H1 (cell line): ENCODE results near the gene KHDRBS1.

Experiments used
- EZH2 ChIP-seq: fragments of 200-600 bp; sonication (generic); IDR thresholded peaks from 2 replicates; pipeline ENCODE4 v1.7.1; 2012; ENCODE audit warnings: low read depth, mild to moderate bottlenecking, moderate library complexity, low read length, inconsistent platforms; ENCODE audit not compliant: severe bottlenecking
- JUN ChIP-seq: IDR thresholded peaks from 2 replicates; pipeline ENCODE4 v1.6.1; 2011; ENCODE audit warnings: low read depth, mild to moderate bottlenecking, improper control_type of control experiment, low read length
- POLR2A ChIP-seq, 2 experiments: IDR thresholded peaks; 1 replicate in 1 of 2; 2 replicates in 1 of 2; pipeline ENCODE4 v1.6.1; 2011; ENCODE audit warnings: low read depth in 2 of 2, low read length in 2 of 2, mild to moderate bottlenecking in 2 of 2; ENCODE audit errors: control extremely low read depth in 1 of 2
- YY1 ChIP-seq: IDR thresholded peaks from 2 replicates; pipeline ENCODE4 v1.6.1; 2011; ENCODE audit warnings: low read depth, mild to moderate bottlenecking, low read length

DNA sequence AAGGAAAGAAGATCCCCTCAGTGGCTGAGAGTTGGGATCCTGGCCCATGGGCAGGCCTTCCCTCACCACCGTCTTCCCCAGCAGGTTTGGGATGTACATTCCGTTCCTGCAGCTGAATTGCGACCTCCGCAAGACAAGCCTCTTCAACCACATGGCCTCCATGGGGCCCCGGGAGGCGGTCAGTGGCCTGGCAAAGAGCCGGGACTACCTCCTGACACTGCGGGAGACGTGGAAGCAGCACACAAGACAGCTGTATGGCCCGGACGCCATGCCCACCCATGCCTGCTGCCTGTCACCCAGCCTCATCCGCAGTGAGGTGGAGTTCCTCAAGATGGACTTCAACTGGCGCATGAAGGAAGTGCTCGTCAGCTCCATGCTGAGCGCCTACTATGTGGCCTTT is 77.9 kb downstream of the KHDRBS1 start:
- TF ChIP-seq JUN (no peak), POLR2A (IDR thresholded peaks at IDR 0.05; ENCODE audit: control extremely low read depth in 1 of 2, low read depth in 2 of 2, low read length in 2 of 2) (no peak), EZH2 (no peak), YY1 (no peak)
